ENCODE results near the gene SORCS2. TPM values are rescaled to one million over a fixed set of nuclear protein-coding genes. Genes with fewer than 3 reads are reported as not detected.

SORCS2 gene
- total RNA-seq, 2 donors from 2014 or later: 0.54 to 0.74 TPM

DNA sequence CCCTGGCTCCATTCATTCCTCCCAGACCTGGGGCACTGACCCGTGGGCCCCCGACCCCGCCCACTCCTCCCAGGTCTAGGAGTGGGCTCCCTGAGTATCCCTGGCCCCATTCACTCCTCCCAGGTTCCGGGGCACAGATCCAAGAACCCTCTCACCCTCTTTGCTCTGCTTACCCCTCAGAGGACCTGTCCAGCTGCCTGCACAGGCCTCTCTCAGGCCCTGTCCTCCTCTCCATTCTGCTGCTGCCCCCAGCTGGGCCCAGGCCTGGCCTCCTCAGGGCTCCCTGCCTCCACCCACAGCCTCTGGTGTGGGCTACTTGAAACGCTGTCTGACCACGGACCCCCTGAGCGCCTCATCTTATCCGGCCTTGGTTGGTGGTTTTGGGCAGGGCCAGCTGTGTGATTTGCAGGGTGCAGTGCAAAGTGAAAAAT is 460.1 kb downstream of the SORCS2 start:
- Histone ChIP-seq H3K9me3 (no peaks in the 10 kb centered on the region), H3K27ac (no peak overlapping the region), H3K27me3 (no peaks in the 10 kb centered on the region), H3K4me3 (no peak overlapping the region), H3K9ac (ENCODE audit: low read depth in 2 of 2, low read length in 2 of 2) (no peak overlapping the region), H3K4me1 (no peaks in the 10 kb centered on the region), H3K36me3 (no peaks in the 10 kb centered on the region)
- TF ChIP-seq, protein P1, sequence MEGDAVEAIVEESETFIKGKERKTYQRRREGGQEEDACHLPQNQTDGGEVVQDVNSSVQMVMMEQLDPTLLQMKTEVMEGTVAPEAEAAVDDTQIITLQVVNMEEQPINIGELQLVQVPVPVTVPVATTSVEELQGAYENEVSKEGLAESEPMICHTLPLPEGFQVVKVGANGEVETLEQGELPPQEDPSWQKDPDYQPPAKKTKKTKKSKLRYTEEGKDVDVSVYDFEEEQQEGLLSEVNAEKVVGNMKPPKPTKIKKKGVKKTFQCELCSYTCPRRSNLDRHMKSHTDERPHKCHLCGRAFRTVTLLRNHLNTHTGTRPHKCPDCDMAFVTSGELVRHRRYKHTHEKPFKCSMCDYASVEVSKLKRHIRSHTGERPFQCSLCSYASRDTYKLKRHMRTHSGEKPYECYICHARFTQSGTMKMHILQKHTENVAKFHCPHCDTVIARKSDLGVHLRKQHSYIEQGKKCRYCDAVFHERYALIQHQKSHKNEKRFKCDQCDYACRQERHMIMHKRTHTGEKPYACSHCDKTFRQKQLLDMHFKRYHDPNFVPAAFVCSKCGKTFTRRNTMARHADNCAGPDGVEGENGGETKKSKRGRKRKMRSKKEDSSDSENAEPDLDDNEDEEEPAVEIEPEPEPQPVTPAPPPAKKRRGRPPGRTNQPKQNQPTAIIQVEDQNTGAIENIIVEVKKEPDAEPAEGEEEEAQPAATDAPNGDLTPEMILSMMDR (IDR thresholded peaks at IDR 0.05): no peak
- no peak for DNase-seq
- intact Hi-C loops (cut with DNase I): no loop called here

DNA sequence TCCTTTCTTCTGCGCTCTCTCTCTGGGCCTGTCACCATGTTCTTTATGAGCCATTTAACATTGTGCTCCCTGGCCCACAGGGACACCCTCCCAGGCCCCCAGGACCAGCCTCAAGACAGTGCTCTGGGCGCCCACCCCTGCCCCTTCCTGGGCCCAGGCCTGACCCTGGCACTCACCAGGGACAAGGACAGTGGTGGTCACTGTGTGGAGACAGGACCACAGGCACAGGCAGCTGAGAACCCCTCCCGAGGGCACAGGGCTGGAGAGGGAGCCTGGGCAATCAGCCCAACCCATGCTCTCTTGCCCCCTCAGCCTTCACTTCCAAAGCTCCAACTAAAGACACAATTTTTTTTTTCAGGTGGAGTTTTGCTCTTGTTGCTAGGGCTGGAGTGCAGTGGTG is 460.6 kb downstream of the SORCS2 start:
- Histone ChIP-seq H3K4me1 (no peaks in the 10 kb centered on the region), H3K4me3 (no peak overlapping the region), H3K27ac (no peak overlapping the region), H3K9ac (ENCODE audit: low read depth in 2 of 2, low read length in 2 of 2) (no peak overlapping the region), H3K9me3 (no peaks in the 10 kb centered on the region), H3K36me3 (no peaks in the 10 kb centered on the region), H3K27me3 (no peaks in the 10 kb centered on the region)
- intact Hi-C loops (cut with DNase I): no loop called here
- DNase-seq: no peak
- TF ChIP-seq, protein P1 (IDR thresholded peaks at IDR 0.05): no peak

GRCh38 chr4:7653510-7654369 is 461.4 kb downstream of the SORCS2 start:
- H3K9ac ChIP-seq (ENCODE audit: low read depth in 2 of 2, low read length in 2 of 2): no peak overlapping the region
- intact Hi-C loops (cut with DNase I): no loop called here
- no peaks in the 10 kb centered on the region for H3K27me3 ChIP-seq
- H3K4me1 ChIP-seq: no peaks in the 10 kb centered on the region
- no peaks in the 10 kb centered on the region for H3K36me3 ChIP-seq
- TF ChIP-seq, protein P1 (IDR thresholded peaks at IDR 0.05): no peak
- no peak for DNase-seq
- H3K27ac ChIP-seq: no peak overlapping the region
- no peak overlapping the region for H3K4me3 ChIP-seq
- H3K9me3 ChIP-seq: no peaks in the 10 kb centered on the region

DNA sequence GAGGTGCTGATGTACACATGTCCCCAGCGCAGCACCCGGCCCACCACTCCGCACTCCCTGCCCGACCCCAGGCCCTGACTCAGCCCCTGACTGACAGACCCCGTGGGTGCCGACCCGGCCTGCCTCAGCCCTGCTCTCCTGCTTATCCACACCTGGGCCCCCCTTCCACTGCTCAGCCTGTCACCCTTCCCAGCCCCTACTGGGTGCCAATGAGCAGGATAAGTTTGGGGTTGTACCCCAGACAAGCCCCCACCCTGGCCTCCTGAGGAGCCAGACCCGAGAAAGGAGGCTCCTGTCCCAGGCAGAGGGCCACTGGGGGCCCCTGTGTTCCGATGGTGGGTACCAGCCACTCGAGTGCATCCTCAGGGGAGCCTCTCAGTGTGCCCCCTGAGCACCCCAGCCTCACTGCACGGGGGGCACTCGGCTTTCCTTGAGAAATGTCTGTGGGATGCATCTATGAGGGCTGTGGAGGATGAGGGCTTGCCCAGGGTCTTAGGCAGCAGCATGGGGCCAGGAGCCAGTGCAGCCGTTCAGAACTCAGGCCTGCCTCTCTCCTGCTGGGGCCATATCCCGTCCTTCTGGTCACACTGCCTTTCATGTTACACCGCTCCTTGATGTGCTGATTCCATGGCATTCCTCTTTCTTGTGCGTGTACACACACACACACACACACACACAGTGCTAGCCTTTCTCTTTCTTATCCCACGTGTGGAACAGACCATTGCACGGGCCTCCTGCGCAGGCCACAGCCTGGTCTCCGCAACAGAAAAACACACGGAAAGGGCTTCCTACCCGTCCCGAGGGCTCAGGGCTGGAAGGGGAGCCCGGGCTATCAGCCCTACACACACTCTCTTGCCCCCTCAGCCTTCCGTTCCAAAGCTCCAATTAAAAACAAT is 462.5 kb downstream of the SORCS2 start:
- Histone ChIP-seq H3K4me1 (no peaks in the 10 kb centered on the region), H3K4me3 (no peak overlapping the region), H3K27me3 (no peaks in the 10 kb centered on the region), H3K9ac (ENCODE audit: low read depth in 2 of 2, low read length in 2 of 2) (no peak overlapping the region), H3K9me3 (no peaks in the 10 kb centered on the region), H3K36me3 (no peaks in the 10 kb centered on the region), H3K27ac (no peak overlapping the region)
- TF ChIP-seq, protein P1 (IDR thresholded peaks at IDR 0.05): no peak
- intact Hi-C loops (cut with DNase I): no loop called here
- no peak for DNase-seq

DNA sequence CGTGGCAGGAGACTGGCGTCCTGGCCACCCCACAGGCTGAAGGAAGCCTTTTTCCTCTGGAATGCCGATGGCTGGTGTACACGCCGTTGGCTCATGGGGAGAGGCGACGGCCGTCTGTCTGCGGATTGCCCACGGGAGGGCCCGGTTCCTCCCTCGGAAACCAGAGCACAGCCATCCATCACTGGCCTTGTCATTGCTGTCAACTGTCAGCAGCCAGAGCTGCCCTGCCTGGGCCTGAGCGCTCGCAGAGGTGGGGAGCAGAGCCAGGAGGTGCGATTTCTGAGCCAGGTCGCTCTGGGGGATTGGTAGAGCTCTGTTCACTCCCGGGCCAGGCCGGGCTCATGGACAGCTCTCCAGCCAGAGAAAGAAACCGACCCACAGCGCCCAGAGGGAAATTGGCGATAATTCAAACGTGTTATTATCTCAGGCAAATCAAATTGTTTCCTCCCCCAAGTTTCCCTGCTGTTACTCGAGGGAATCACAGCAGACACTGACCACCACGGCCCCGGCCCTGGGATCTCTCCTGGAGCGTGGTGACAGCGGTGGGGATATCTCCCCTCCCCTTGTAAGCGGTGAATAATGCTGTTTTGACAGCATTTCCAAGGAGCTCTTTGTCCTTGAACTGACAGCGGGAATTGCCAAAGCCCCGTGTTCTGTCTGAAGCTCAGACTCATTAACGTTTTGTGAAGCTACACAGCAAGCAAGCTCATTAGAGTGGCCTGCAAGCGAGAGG is 463.3 kb downstream of the SORCS2 start:
- intact Hi-C loops (cut with DNase I): no loop called here
- Histone ChIP-seq H3K9me3 (no peaks in the 10 kb centered on the region), H3K27ac (no peak overlapping the region), H3K4me1 (no peaks in the 10 kb centered on the region), H3K36me3 (no peaks in the 10 kb centered on the region), H3K27me3 (no peaks in the 10 kb centered on the region), H3K4me3 (no peak overlapping the region), H3K9ac (ENCODE audit: low read depth in 2 of 2, low read length in 2 of 2) (no peak overlapping the region)
- DNase-seq: no peak
- TF ChIP-seq, protein P1 (IDR thresholded peaks at IDR 0.05): no peak
